Endothelial cell of umbilical vein (primary cell): Measurements from ENCODE around the gene MOCS1. TPM values are rescaled to one million over a fixed set of nuclear protein-coding genes. Genes with fewer than 3 reads are reported as not detected.

ENCODE experiments used
- BruUV-seq: library from RNA; stranded (reverse); fragments of 400-500 nt; replicated peaks from 2 replicates; lab custom pipeline; 2021; lab: Mats Ljungman, UMichigan
- CTCF ChIA-PET: fragments of 300-600, 350-600 bp; sonication (Branson Sonifier 250); formaldehyde crosslinking; loops from one replicate; lab custom pipeline; 2021; ENCODE audit warnings: antibody characterized with exemption, inconsistent platforms; lab: Charles Lee
- POLR2A ChIA-PET: fragments of 300-600, 350-600 bp; sonication (Branson Sonifier 250); formaldehyde crosslinking; loops from one replicate; lab custom pipeline; 2021; ENCODE audit warnings: antibody characterized with exemption, inconsistent platforms; lab: Charles Lee
- DNase-seq: peaks from one replicate; pipeline ENCODE4 v3.0.0-alpha.2; 2011; ENCODE audit warnings: low read depth, low spot score
- FAIRE-seq: peaks from 2 replicates; lab custom pipeline; 2011; peaks lifted over from hg19 to GRCh38; lab: Jason Lieb, UNC
- H2AFZ ChIP-seq: 2 replicates; pipeline ENCODE4 v1.6.0; 2012; ENCODE audit warnings: low read depth, low read length, control low read depth, inconsistent platforms
- H3K27ac ChIP-seq: 2 replicates; pipeline ENCODE4 v1.5.1; 2011; ENCODE audit warnings: low read depth, mild to moderate bottlenecking, control low read depth, low read length, moderate library complexity; ENCODE audit not compliant: insufficient read depth
- H3K27me3 ChIP-seq, 2 experiments: 2 replicates each; pipeline versions ENCODE4 v1.6.0 to v1.6.1; 2011; ENCODE audit warnings: low read length in 2 of 2, mixed read lengths in 1 of 2; ENCODE audit not compliant: control insufficient read depth in 2 of 2, insufficient read depth in 2 of 2
- H3K36me3 ChIP-seq, 2 experiments: 2 replicates in 1 of 2; 3 replicates in 1 of 2; pipeline ENCODE4 v1.5.1; 2011; ENCODE audit warnings: low read length in 2 of 2, mild to moderate bottlenecking in 1 of 2, moderate library complexity in 1 of 2; ENCODE audit not compliant: control insufficient read depth in 2 of 2, insufficient read depth in 2 of 2; ENCODE audit errors: extremely low read depth in 1 of 2
- H3K4me1 ChIP-seq: 3 replicates; pipeline ENCODE4 v1.5.1; 2011; ENCODE audit warnings: mild to moderate bottlenecking, low read length; ENCODE audit not compliant: control insufficient read depth, insufficient read depth; ENCODE audit errors: extremely low read depth
- H3K4me2 ChIP-seq: 2 replicates; pipeline ENCODE4 v1.6.1; 2011; ENCODE audit warnings: low read length, control low read depth, mixed read lengths; ENCODE audit not compliant: insufficient read depth
- H3K4me3 ChIP-seq, 3 experiments: fragments of 200-600 bp in 1 of 3; sonication (generic), shearing (Covaris generic) in 1 of 3; replicated peaks in 1 of 3; 2 replicates each; pipeline ENCODE4 v1.5.1; 2011 to 2016; ENCODE audit warnings: control low read depth in 3 of 3, low read length in 3 of 3, mild to moderate bottlenecking in 2 of 3, inconsistent platforms in 1 of 3, low read depth in 1 of 3, moderate library complexity in 1 of 3; ENCODE audit not compliant: insufficient read depth in 1 of 3
- H3K79me2 ChIP-seq: 2 replicates; pipeline ENCODE4 v1.6.0; 2012; ENCODE audit warnings: low read length, inconsistent platforms; ENCODE audit not compliant: control insufficient read depth, insufficient read depth
- H3K9ac ChIP-seq: replicated peaks from 2 replicates; pipeline ENCODE3; 2011; ENCODE audit warnings: low read length, control low read depth; ENCODE audit not compliant: insufficient read depth; ENCODE audit errors: extremely low read depth
- H3K9me1 ChIP-seq: replicated peaks from 3 replicates; pipeline ENCODE4 v1.6.0; 2011; ENCODE audit warnings: mild to moderate bottlenecking, low read length; ENCODE audit not compliant: control insufficient read depth, insufficient read depth; ENCODE audit errors: extremely low read depth
- H3K9me3 ChIP-seq: replicated peaks from 2 replicates; pipeline ENCODE4 v1.5.1; 2012; ENCODE audit warnings: low read length, inconsistent platforms; ENCODE audit not compliant: control insufficient read depth, insufficient read depth
- H4K20me1 ChIP-seq: replicated peaks from 2 replicates; pipeline ENCODE3; 2011; ENCODE audit warnings: mild to moderate bottlenecking, low read length; ENCODE audit not compliant: control insufficient read depth, insufficient read depth; ENCODE audit errors: extremely low read depth
- EZH2 ChIP-seq: IDR thresholded peaks from 2 replicates; pipeline ENCODE4 v1.6.1; 2012; ENCODE audit warnings: borderline replicate concordance, low read depth, mild to moderate bottlenecking, moderate library complexity, low read length, inconsistent platforms; ENCODE audit not compliant: severe bottlenecking
- FOS ChIP-seq: IDR thresholded peaks from 2 replicates; pipeline ENCODE4 v1.6.1; 2011; ENCODE audit warnings: mild to moderate bottlenecking, low read length, moderate library complexity, borderline replicate concordance; ENCODE audit not compliant: insufficient read depth
- GATA2 ChIP-seq: IDR thresholded peaks from 2 replicates; pipeline ENCODE4 v1.7.0; 2011; ENCODE audit warnings: low read depth, mild to moderate bottlenecking, moderate library complexity, mixed read lengths, low read length; ENCODE audit not compliant: insufficient read length, insufficient read depth
- JUN ChIP-seq: IDR thresholded peaks from 2 replicates; pipeline ENCODE4 v1.6.1; 2011; ENCODE audit warnings: borderline replicate concordance, low read depth; ENCODE audit not compliant: insufficient read length, insufficient read depth
- MYC ChIP-seq: IDR thresholded peaks from one replicate; pipeline ENCODE4 v1.6.1; 2011; ENCODE audit warnings: mild to moderate bottlenecking, low read depth, low read length
- POLR2A ChIP-seq: IDR thresholded peaks from 2 replicates; pipeline ENCODE4 v1.6.1; 2012; ENCODE audit warnings: low read depth, mild to moderate bottlenecking, control low read depth, low read length
- POLR2AphosphoS5 ChIP-seq: IDR thresholded peaks from 2 replicates; pipeline ENCODE4 v1.6.1; 2012; ENCODE audit warnings: low read depth, mild to moderate bottlenecking, control low read depth, low read length, moderate library complexity; ENCODE audit not compliant: insufficient read depth
- dilution Hi-C: fragments of 300-500 bp; cut with MboI; formaldehyde crosslinking; loops from one replicate; pipeline ENCODE4 v1.15.0; 2019; ENCODE audit warnings: low sequenced_read_pairs; ENCODE audit not compliant: extremely low pct_ligation_motif_present
- intact Hi-C: fragments of 100-400 bp; cut with micrococcal nuclease; formaldehyde crosslinking; loops from one replicate; pipeline ENCODE4 v1.10.0; 2022
- polyA plus RNA-seq, 4 experiments: library from polyadenylated mRNA; depleted of rRNA in 3 of 4; stranded (reverse) in 3 of 4; unstranded in 1 of 4; fragments of >200 nt; gene quantifications; 2 replicates each; pipeline versions ENCODE4 v1.2.1 to v1.2.3, GENCODE V29; 2011 to 2012; ENCODE audit warnings: missing spikeins in 1 of 4
- total RNA-seq: library from RNA; stranded (reverse); gene quantifications from 2 replicates; pipeline ENCODE4 v1.2.3, GENCODE V29; 2021
- TF ChIP-seq, protein P1 (sequence below): IDR thresholded peaks from 2 replicates; pipeline ENCODE4 v1.6.1; 2011; ENCODE audit not compliant: insufficient read depth, insufficient read length
- TF ChIP-seq, protein P2 (sequence below), 2 donors: IDR thresholded peaks; 1 replicate in 1 of 2; 2 replicates in 1 of 2; pipeline ENCODE4 v1.5.1; 2011; ENCODE audit warnings: low read length in 2 of 2, mild to moderate bottlenecking in 2 of 2, moderate library complexity in 2 of 2, control low read depth in 1 of 2, inconsistent platforms in 1 of 2, low read depth in 1 of 2; ENCODE audit not compliant: insufficient read depth in 1 of 2; ENCODE audit errors: extremely low read depth in 1 of 2

MOCS1 gene
- total and polyA plus RNA-seq, 2 donors (not counting 3 experiments of a cell fraction or from before 2014, with no cell fraction given) = 8.3 to 12.8 TPM

DNA sequence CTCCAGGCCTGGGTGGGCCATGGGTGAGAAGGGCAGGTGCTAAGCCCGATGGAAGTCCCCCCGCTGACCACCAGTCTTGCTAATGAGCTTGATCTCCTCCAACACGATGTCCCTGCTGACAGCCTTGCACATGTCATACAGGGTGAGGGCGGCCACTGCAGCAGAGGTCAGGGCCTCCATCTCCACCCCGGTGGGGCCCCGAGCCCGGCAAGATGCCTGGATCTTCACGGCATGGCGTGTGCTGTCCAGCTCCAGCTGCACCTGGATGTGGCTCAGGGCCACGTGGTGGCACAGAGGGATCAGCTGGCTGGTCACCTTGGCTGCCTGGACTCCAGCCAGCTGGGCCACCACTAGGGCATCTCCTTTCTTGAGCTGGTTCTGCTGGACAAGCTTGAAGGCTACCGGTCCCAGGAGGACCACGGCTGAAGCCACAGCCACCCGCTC lies 27.9 kb downstream of the MOCS1 start:
- intact Hi-C loops (no loop called here), dilution Hi-C loops (no loop called here)
- Histone ChIP-seq H3K36me3 (peaks cover 0 to 9% of the 10 kb centered on the region in 2 experiments), H3K27ac (no peak overlapping the region), H4K20me1 (no peaks in the 10 kb centered on the region), H2AFZ (no peak overlapping the region), H3K9me3 (no peaks in the 10 kb centered on the region), H3K27me3 (no peaks in the 10 kb centered on the region), H3K4me1 (no peaks in the 10 kb centered on the region), H3K4me3 (no peak overlapping the region), H3K79me2 (no peaks in the 10 kb centered on the region), H3K4me2 (no peak overlapping the region), H3K9me1 (no peaks in the 10 kb centered on the region), H3K9ac (no peak overlapping the region)
- FAIRE-seq = no peak
- no peak for DNase-seq
- ChIA-PET CTCF (no interaction called here), POLR2A (no interaction called here)
- TF ChIP-seq FOS (no peak), POLR2AphosphoS5 (no peak), POLR2A (no peak), GATA2 (no peak), EZH2 (no peak), MYC (no peak), JUN (no peak)
- TF ChIP-seq, protein P1, sequence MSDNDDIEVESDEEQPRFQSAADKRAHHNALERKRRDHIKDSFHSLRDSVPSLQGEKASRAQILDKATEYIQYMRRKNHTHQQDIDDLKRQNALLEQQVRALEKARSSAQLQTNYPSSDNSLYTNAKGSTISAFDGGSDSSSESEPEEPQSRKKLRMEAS = no peak
- TF ChIP-seq, protein P2, sequence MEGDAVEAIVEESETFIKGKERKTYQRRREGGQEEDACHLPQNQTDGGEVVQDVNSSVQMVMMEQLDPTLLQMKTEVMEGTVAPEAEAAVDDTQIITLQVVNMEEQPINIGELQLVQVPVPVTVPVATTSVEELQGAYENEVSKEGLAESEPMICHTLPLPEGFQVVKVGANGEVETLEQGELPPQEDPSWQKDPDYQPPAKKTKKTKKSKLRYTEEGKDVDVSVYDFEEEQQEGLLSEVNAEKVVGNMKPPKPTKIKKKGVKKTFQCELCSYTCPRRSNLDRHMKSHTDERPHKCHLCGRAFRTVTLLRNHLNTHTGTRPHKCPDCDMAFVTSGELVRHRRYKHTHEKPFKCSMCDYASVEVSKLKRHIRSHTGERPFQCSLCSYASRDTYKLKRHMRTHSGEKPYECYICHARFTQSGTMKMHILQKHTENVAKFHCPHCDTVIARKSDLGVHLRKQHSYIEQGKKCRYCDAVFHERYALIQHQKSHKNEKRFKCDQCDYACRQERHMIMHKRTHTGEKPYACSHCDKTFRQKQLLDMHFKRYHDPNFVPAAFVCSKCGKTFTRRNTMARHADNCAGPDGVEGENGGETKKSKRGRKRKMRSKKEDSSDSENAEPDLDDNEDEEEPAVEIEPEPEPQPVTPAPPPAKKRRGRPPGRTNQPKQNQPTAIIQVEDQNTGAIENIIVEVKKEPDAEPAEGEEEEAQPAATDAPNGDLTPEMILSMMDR (IDR thresholded peaks at IDR 0.05; ENCODE audit: extremely low read depth in 1 of 2, insufficient read depth in 1 of 2, low read depth in 1 of 2, low read length in 2 of 2) = no peak
- BruUV-seq = no TSS peak
